AG04449 (cell line): ENCODE measurements around the gene SLIT3.

Experiments used
- CTCF ChIA-PET: fragments of 350-600 bp; formaldehyde crosslinking; extraction: SDS; loops from one replicate; lab custom pipeline; 2021; ENCODE audit warnings: antibody characterized with exemption; lab: Yijun Ruan, JAX
- POLR2A ChIA-PET: fragments of 400-600, 350-600 bp; formaldehyde crosslinking; extraction: SDS; loops from one replicate; lab custom pipeline; 2020; ENCODE audit warnings: antibody characterized with exemption, inconsistent platforms; lab: Yijun Ruan, JAX
- DNase-seq: peaks from one replicate; pipeline ENCODE4 v3.0.0-alpha.2; 2010; ENCODE audit warnings: low read depth, low spot score
- H3K4me3 ChIP-seq: 2 replicates; pipeline ENCODE4 v1.5.1; 2011; ENCODE audit warnings: low read depth, mild to moderate bottlenecking, control low read depth, low read length
- CTCF ChIP-seq: IDR thresholded peaks from one replicate; pipeline ENCODE4 v1.5.1; 2011; ENCODE audit warnings: mild to moderate bottlenecking, moderate library complexity, low read length, control low read depth, inconsistent platforms; ENCODE audit not compliant: insufficient read depth; ENCODE audit errors: missing control alignments

SLIT3 gene

GRCh38 chr5:168807287-168807686 is 493.7 kb downstream of the SLIT3 start:
- no peak overlapping the region for H3K4me3 ChIP-seq
- DNase-seq: no peak
- TF ChIP-seq CTCF: no peak
- CTCF ChIA-PET: no interaction called here
- POLR2A ChIA-PET: interaction anchor here (0.5 kb wide), 1 partner anchor 757 kb away, joined by 3 read pairs; no protein-coding TSS in a partner anchor

GRCh38 chr5:168803541-168803940 is 497.4 kb downstream of the SLIT3 start:
- CTCF ChIA-PET: interaction anchor here (1.0 kb wide), 1 partner anchor 9 kb away, joined by 4 read pairs; no protein-coding TSS in a partner anchor
- no peak overlapping the region for H3K4me3 ChIP-seq
- DNase-seq: no peak
- no peak for TF ChIP-seq CTCF
- POLR2A ChIA-PET: no interaction called here

GRCh38 chr5:168802337-168802736 is 498.6 kb downstream of the SLIT3 start:
- CTCF ChIA-PET: interaction anchor here (1.1 to 1.2 kb wide), 2 partner anchors 18 to 185 kb away, joined by 3 to 5 read pairs; no protein-coding TSS in a partner anchor
- TF ChIP-seq CTCF: no peak
- POLR2A ChIA-PET: interaction anchor here (0.8 kb wide), 1 partner anchor 21 kb away, joined by 3 read pairs; no protein-coding TSS in a partner anchor
- no peak overlapping the region for H3K4me3 ChIP-seq
- no peak for DNase-seq

- DNase-seq: no peak
- ChIA-PET POLR2A (interaction anchor here (0.8 kb wide), 1 partner anchor 20 kb away, joined by 3 read pairs; no protein-coding TSS in a partner anchor), CTCF (interaction anchor here (1.1 to 1.5 kb wide), 4 partner anchors 12 to 186 kb away, joined by 3 to 5 read pairs (median 3); no protein-coding TSS in a partner anchor)
- peak overlapping the region; percentile 21; the same call in 1 of the 2 replicates for H3K4me3 ChIP-seq
- no peak for TF ChIP-seq CTCF
These were observed 499.4 kb downstream of the SLIT3 start for GRCh38 chr5:168801567-168801966.

GRCh38 chr5:168800701-168801100 is 500.2 kb downstream of the SLIT3 start:
- no peak for TF ChIP-seq CTCF
- ChIA-PET POLR2A (no interaction called here), CTCF (interaction anchor here (1.2 to 1.5 kb wide), 2 partner anchors 13 to 15 kb away, joined by 3 read pairs; no protein-coding TSS in a partner anchor)
- no peak for DNase-seq
- no peak overlapping the region for H3K4me3 ChIP-seq

GRCh38 chr5:168798065-168799023 is 502.6 kb downstream of the SLIT3 start:
- DNase-seq: no peak
- POLR2A ChIA-PET: no interaction called here
- TF ChIP-seq CTCF: no peak
- H3K4me3 ChIP-seq: no peak overlapping the region
- CTCF ChIA-PET: interaction anchor here (1.3 kb wide), 1 partner anchor 148 kb away, joined by 3 read pairs; no protein-coding TSS in a partner anchor
